Thyroid gland (tissue), 4 donors: ENCODE measurements around the gene AP2A2.

Source experiments
- POLR2A ChIP-seq, 2 donors: fragments of 450-650 bp; IDR thresholded peaks; one replicate each; pipeline ENCODE4 v1.6.1; 2017; ENCODE audit warnings: antibody characterized with exemption in 2 of 2, mild to moderate bottlenecking in 2 of 2, moderate library complexity in 1 of 2
- TF ChIP-seq, protein P1 (sequence below), 6 experiments: fragments of 200-600 bp in 3 of 6; fragments of 450-650 bp in 3 of 6; sonication (generic) in 3 of 6; IDR thresholded peaks; one replicate each; pipeline ENCODE4 v1.5.1; 2016 to 2019; ENCODE audit warnings: antibody characterized with exemption in 6 of 6, mild to moderate bottlenecking in 2 of 6, inconsistent platforms in 1 of 6, moderate library complexity in 1 of 6

DNA sequence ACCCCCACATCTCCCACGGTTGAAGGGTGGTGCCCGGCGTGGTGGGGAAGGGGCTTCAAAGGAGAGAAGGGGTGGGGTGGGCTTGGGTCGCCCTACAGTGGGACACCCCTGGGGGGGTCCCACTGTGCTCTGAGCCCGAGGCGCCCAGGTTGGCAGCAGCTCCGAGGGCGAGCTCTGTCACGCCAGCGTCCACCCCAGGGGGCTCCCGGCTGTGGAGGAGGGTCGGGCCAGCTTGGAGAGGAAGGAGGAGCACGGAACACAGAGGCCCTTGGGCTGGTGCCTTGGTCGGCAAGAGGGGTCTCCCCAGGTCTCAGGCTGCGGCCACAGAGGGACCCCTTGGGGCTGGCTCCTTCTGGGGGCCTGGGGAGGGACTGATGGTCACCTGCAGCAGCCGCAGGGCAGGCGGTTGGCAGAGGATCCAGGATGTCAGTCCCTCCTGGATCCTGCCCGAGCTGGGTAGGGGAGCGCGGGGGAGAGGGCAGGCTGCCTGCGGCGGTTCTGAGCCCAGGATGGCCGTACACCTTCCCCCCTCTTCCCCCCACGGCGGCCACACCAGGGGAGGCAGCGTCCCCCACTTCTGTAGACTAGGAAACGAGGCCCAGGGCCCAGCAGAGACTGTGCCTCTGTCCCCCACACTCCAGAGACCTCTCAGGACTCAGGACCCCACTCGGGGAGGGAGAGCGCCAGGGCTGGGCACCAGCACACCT lies 110.1 kb downstream of the AP2A2 start:
- TF ChIP-seq, protein P1, sequence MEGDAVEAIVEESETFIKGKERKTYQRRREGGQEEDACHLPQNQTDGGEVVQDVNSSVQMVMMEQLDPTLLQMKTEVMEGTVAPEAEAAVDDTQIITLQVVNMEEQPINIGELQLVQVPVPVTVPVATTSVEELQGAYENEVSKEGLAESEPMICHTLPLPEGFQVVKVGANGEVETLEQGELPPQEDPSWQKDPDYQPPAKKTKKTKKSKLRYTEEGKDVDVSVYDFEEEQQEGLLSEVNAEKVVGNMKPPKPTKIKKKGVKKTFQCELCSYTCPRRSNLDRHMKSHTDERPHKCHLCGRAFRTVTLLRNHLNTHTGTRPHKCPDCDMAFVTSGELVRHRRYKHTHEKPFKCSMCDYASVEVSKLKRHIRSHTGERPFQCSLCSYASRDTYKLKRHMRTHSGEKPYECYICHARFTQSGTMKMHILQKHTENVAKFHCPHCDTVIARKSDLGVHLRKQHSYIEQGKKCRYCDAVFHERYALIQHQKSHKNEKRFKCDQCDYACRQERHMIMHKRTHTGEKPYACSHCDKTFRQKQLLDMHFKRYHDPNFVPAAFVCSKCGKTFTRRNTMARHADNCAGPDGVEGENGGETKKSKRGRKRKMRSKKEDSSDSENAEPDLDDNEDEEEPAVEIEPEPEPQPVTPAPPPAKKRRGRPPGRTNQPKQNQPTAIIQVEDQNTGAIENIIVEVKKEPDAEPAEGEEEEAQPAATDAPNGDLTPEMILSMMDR (IDR thresholded peaks at IDR 0.05), result no peak
- no peak for TF ChIP-seq POLR2A (IDR thresholded peaks at IDR 0.05)
